Osteoblast (primary cell): ENCODE results near the gene MPZL1. TPM values are rescaled to one million over a fixed set of nuclear protein-coding genes. Genes with fewer than 3 reads are reported as not detected.

Source experiments
- DNase-seq: peaks from one replicate; pipeline ENCODE4 v3.0.0; 2011; ENCODE audit warnings: low spot score, mixed read lengths; ENCODE audit not compliant: insufficient read length; ENCODE audit errors: missing footprints
- H2AFZ ChIP-seq: 2 replicates; pipeline ENCODE4 v1.6.0; 2011; ENCODE audit warnings: mild to moderate bottlenecking, low read length
- H3K27ac ChIP-seq: 2 replicates; pipeline ENCODE4 v1.5.1; 2011; ENCODE audit warnings: mild to moderate bottlenecking, low read depth, low read length, moderate library complexity
- H3K27me3 ChIP-seq: 2 replicates; pipeline ENCODE4 v1.6.0; 2012; ENCODE audit warnings: mild to moderate bottlenecking, control low read depth, inconsistent platforms, low read length, moderate library complexity; ENCODE audit not compliant: insufficient read depth
- H3K36me3 ChIP-seq: 2 replicates; pipeline ENCODE4 v1.5.1; 2011; ENCODE audit warnings: mild to moderate bottlenecking, low read length, control low read depth, moderate library complexity; ENCODE audit not compliant: insufficient read depth
- H3K4me1 ChIP-seq: 2 replicates; pipeline ENCODE4 v1.5.1; 2011; ENCODE audit warnings: mild to moderate bottlenecking, low read length, control low read depth, moderate library complexity; ENCODE audit not compliant: insufficient read depth
- H3K4me2 ChIP-seq: 2 replicates; pipeline ENCODE4 v1.6.0; 2011; ENCODE audit warnings: mild to moderate bottlenecking, low read length; ENCODE audit not compliant: insufficient read depth
- H3K4me3 ChIP-seq: fragments of 200-600 bp; sonication (generic); 3 replicates; pipeline ENCODE4 v1.5.1; 2012; ENCODE audit warnings: mild to moderate bottlenecking, low read length, inconsistent platforms; ENCODE audit not compliant: insufficient read depth
- H3K79me2 ChIP-seq: 2 replicates; pipeline ENCODE4 v1.6.0; 2012; ENCODE audit warnings: mild to moderate bottlenecking, low read length, control low read depth, inconsistent platforms; ENCODE audit not compliant: insufficient read depth
- H3K9me3 ChIP-seq: 2 replicates; pipeline ENCODE4 v1.5.1; 2011; ENCODE audit warnings: low read depth, low read length, control low read depth
- H4K20me1 ChIP-seq: 2 replicates; pipeline ENCODE4 v1.6.0; 2012; ENCODE audit warnings: mild to moderate bottlenecking, low read length, control low read depth; ENCODE audit not compliant: insufficient read depth
- CTCF ChIP-seq: IDR thresholded peaks from 2 replicates; pipeline ENCODE4 v1.5.1; 2011; ENCODE audit warnings: mild to moderate bottlenecking, low read depth, low read length, moderate library complexity; ENCODE audit errors: extremely low read depth
- total RNA-seq: library from RNA; depleted of rRNA; stranded (reverse); fragments of >200 nt; gene quantifications from 2 replicates; pipeline ENCODE4 v1.2.3, GENCODE V29; 2012

MPZL1 gene
- total RNA-seq, 1 donor, result 189 TPM

- no peak overlapping the region for H2AFZ ChIP-seq
- H3K4me2 ChIP-seq, result peak overlapping the region; percentile 67
- no peaks in the 10 kb centered on the region for H3K9me3 ChIP-seq
- TF ChIP-seq CTCF, result no peak
- H3K27me3 ChIP-seq, result no peaks in the 10 kb centered on the region
- H3K36me3 ChIP-seq, result no peaks in the 10 kb centered on the region
- peak; percentile 93 for DNase-seq
- H3K79me2 ChIP-seq, result no peaks in the 10 kb centered on the region
- peak overlapping the region; percentile 45 for H3K4me3 ChIP-seq
- peaks cover 16% of the 10 kb centered on the region for H3K4me1 ChIP-seq
- H3K27ac ChIP-seq, result peak overlapping the region; percentile 86
- H4K20me1 ChIP-seq, result no peaks in the 10 kb centered on the region
These were observed 98.3 kb downstream of the MPZL1 start for GRCh38 chr1:167819849-167820683.

- Histone ChIP-seq H3K9me3 (no peaks in the 10 kb centered on the region), H2AFZ (peak overlapping the region; percentile 7), H3K4me3 (no peak overlapping the region), H3K27me3 (no peaks in the 10 kb centered on the region), H3K36me3 (no peaks in the 10 kb centered on the region), H3K4me2 (peak overlapping the region; percentile 67), H3K79me2 (no peaks in the 10 kb centered on the region), H3K27ac (peak overlapping the region; percentile 86), H4K20me1 (no peaks in the 10 kb centered on the region), H3K4me1 (peaks cover 16% of the 10 kb centered on the region)
- DNase-seq, result no peak
- no peak for TF ChIP-seq CTCF
These were observed 99.0 kb downstream of the MPZL1 start for GRCh38 chr1:167820684-167821355.

GRCh38 chr1:167821356-167821685, 99.5 kb downstream of the MPZL1 start:
- no peaks in the 10 kb centered on the region for H3K27me3 ChIP-seq
- H3K27ac ChIP-seq, result no peak overlapping the region
- no peaks in the 10 kb centered on the region for H4K20me1 ChIP-seq
- no peak overlapping the region for H3K4me3 ChIP-seq
- peaks cover 16% of the 10 kb centered on the region for H3K4me1 ChIP-seq
- H3K79me2 ChIP-seq, result no peaks in the 10 kb centered on the region
- no peaks in the 10 kb centered on the region for H3K9me3 ChIP-seq
- H3K4me2 ChIP-seq, result no peak overlapping the region
- H2AFZ ChIP-seq, result no peak overlapping the region
- DNase-seq, result no peak
- no peak for TF ChIP-seq CTCF
- no peaks in the 10 kb centered on the region for H3K36me3 ChIP-seq

GRCh38 chr1:167821969-167822685, 100.3 kb downstream of the MPZL1 start:
- H3K4me2 ChIP-seq, result no peak overlapping the region
- no peak overlapping the region for H3K4me3 ChIP-seq
- H3K9me3 ChIP-seq, result no peaks in the 10 kb centered on the region
- H3K27me3 ChIP-seq, result no peaks in the 10 kb centered on the region
- H3K79me2 ChIP-seq, result no peaks in the 10 kb centered on the region
- DNase-seq, result no peak
- no peak overlapping the region for H3K27ac ChIP-seq
- no peaks in the 10 kb centered on the region for H4K20me1 ChIP-seq
- H3K4me1 ChIP-seq, result peaks cover 16% of the 10 kb centered on the region
- H3K36me3 ChIP-seq, result no peaks in the 10 kb centered on the region
- TF ChIP-seq CTCF, result no peak
- H2AFZ ChIP-seq, result no peak overlapping the region
